Neuronal stem cell (in vitro differentiated cells): ENCODE measurements around the gene AACS.

ENCODE experiments used
- DNase-seq: peaks from one replicate; pipeline ENCODE4 v3.0.0-alpha.2; 2013; ENCODE audit warnings: low spot score
- H2AFZ ChIP-seq: one replicate; pipeline ENCODE4 v1.6.1; 2013; ENCODE audit warnings: mild to moderate bottlenecking, low read length, inconsistent platforms
- H2AK5ac ChIP-seq: 2 replicates; pipeline ENCODE4 v1.6.1; 2013; ENCODE audit warnings: low read depth, mild to moderate bottlenecking, inconsistent platforms, low read length, moderate library complexity, mixed read lengths
- H2BK120ac ChIP-seq: 2 replicates; pipeline ENCODE4 v1.6.1; 2013; ENCODE audit warnings: low read depth, mild to moderate bottlenecking, inconsistent platforms, low read length, moderate library complexity, mixed read lengths
- H2BK12ac ChIP-seq: one replicate; pipeline ENCODE4 v1.6.1; 2013; ENCODE audit warnings: low read length, inconsistent platforms
- H2BK15ac ChIP-seq: 2 replicates; pipeline ENCODE4 v1.6.1; 2013; ENCODE audit warnings: mild to moderate bottlenecking, low read length, inconsistent platforms, mixed read lengths
- H2BK5ac ChIP-seq: one replicate; pipeline ENCODE4 v1.6.1; 2013; ENCODE audit warnings: inconsistent platforms, mild to moderate bottlenecking, low read length, moderate library complexity
- H3K14ac ChIP-seq: one replicate; pipeline ENCODE4 v1.6.1; 2013; ENCODE audit warnings: low read length, inconsistent platforms
- H3K18ac ChIP-seq: 2 replicates; pipeline ENCODE4 v1.6.1; 2013; ENCODE audit warnings: low read length, inconsistent platforms
- H3K23ac ChIP-seq: 2 replicates; pipeline ENCODE4 v1.6.1; 2013; ENCODE audit warnings: low read depth, mild to moderate bottlenecking, mixed read lengths, low read length, inconsistent platforms; ENCODE audit not compliant: poor library complexity
- H3K27ac ChIP-seq: replicated peaks from 3 replicates; pipeline ENCODE4 v1.5.1; 2013; ENCODE audit warnings: low read length, inconsistent platforms
- H3K27me3 ChIP-seq, 3 experiments: 2 replicates each; pipeline ENCODE4 v1.6.1; 2013; ENCODE audit warnings: low read length in 3 of 3, mild to moderate bottlenecking in 2 of 3, inconsistent platforms in 1 of 3, low read depth in 1 of 3, mixed read lengths in 1 of 3, moderate library complexity in 1 of 3; ENCODE audit not compliant: control insufficient read depth in 3 of 3, insufficient read depth in 3 of 3
- H3K36me3 ChIP-seq, 2 donors: replicated peaks in 1 of 2; 2 replicates each; pipeline ENCODE4 v1.6.1; 2013; ENCODE audit warnings: low read length in 2 of 2; ENCODE audit not compliant: control insufficient read depth in 2 of 2, insufficient read depth in 2 of 2
- H3K4ac ChIP-seq: 2 replicates; pipeline ENCODE4 v1.6.1; 2013; ENCODE audit warnings: inconsistent platforms, mild to moderate bottlenecking, low read length, moderate library complexity
- H3K4me1 ChIP-seq, 2 donors: 1 replicate in 1 of 2; 2 replicates in 1 of 2; pipeline ENCODE4 v1.6.1; 2013; ENCODE audit warnings: low read length in 2 of 2, low read depth in 1 of 2; ENCODE audit not compliant: control insufficient read depth in 2 of 2, insufficient read depth in 1 of 2
- H3K4me2 ChIP-seq: one replicate; pipeline ENCODE4 v1.6.1; 2013; ENCODE audit warnings: mild to moderate bottlenecking, low read length, inconsistent platforms; ENCODE audit not compliant: insufficient read depth, poor library complexity, severe bottlenecking
- H3K4me3 ChIP-seq, 2 donors: 2 replicates each; pipeline ENCODE4 v1.5.1; 2013; ENCODE audit warnings: low read length in 2 of 2, mild to moderate bottlenecking in 2 of 2, inconsistent platforms in 1 of 2, moderate library complexity in 1 of 2
- H3K79me1 ChIP-seq: one replicate; pipeline ENCODE4 v1.6.1; 2013; ENCODE audit warnings: low read depth, mild to moderate bottlenecking, inconsistent platforms, low read length, moderate library complexity
- H3K9ac ChIP-seq: one replicate; pipeline ENCODE4 v1.6.1; 2013; ENCODE audit warnings: mild to moderate bottlenecking, low read depth, low read length, inconsistent platforms; ENCODE audit not compliant: poor library complexity
- H3K9me3 ChIP-seq, 2 donors: replicated peaks in 1 of 2; 2 replicates each; pipeline versions ENCODE3 to v1.6.1; 2013; ENCODE audit warnings: low read length in 2 of 2, mild to moderate bottlenecking in 2 of 2, inconsistent platforms in 1 of 2, low read depth in 1 of 2, mixed read lengths in 1 of 2, moderate library complexity in 1 of 2; ENCODE audit not compliant: control insufficient read depth in 2 of 2, insufficient read depth in 1 of 2
- H4K8ac ChIP-seq: one replicate; pipeline ENCODE4 v1.6.1; 2013; ENCODE audit warnings: low read depth, mild to moderate bottlenecking, inconsistent platforms, low read length, moderate library complexity
- H4K91ac ChIP-seq: one replicate; pipeline ENCODE4 v1.6.1; 2013; ENCODE audit warnings: low read length, low read depth, mild to moderate bottlenecking, inconsistent platforms; ENCODE audit not compliant: poor library complexity
- WGBS, 2 donors: extraction: QIAGEN DNeasy Blood & Tissue Kit; methylation state at CpG; one replicate each; pipeline ENCODE4 v1.1.7; 2013; ENCODE audit warnings: missing lambda C conversion rate in 2 of 2, mixed read lengths in 1 of 2; ENCODE audit not compliant: insufficient read length in 2 of 2, insufficient replicate concordance in 1 of 2; ENCODE audit errors: extremely low coverage in 2 of 2; 5-methylcytosine and 5-hydroxymethylcytosine counted together

The AACS gene

GRCh38 chr12:125055591-125055990 is 9.6 kb upstream of the AACS start:
- no peak overlapping the region for H4K91ac ChIP-seq
- peaks cover 3% of the 10 kb centered on the region for H3K79me1 ChIP-seq
- H3K23ac ChIP-seq: no peak overlapping the region
- no peak overlapping the region for H3K4me3 ChIP-seq
- H2AK5ac ChIP-seq: no peak overlapping the region
- no peak overlapping the region for H3K18ac ChIP-seq
- H4K8ac ChIP-seq: no peak overlapping the region
- H3K4me2 ChIP-seq: no peak overlapping the region
- H2AFZ ChIP-seq: no peak overlapping the region
- H2BK15ac ChIP-seq: no peak overlapping the region
- H3K27ac ChIP-seq: no peak overlapping the region
- H2BK5ac ChIP-seq: no peak overlapping the region
- H2BK12ac ChIP-seq: no peak overlapping the region
- H3K9ac ChIP-seq: no peak overlapping the region
- no peak overlapping the region for H3K4ac ChIP-seq
- no peak overlapping the region for H3K14ac ChIP-seq
- no CpG with 5 or more reads among the region's 9 CpGs for WGBS, 2 donors
- H2BK120ac ChIP-seq: no peak overlapping the region
- H3K9me3 ChIP-seq: peaks cover 0 to 2% of the 10 kb centered on the region in 2 donors
- DNase-seq: no peak
- H3K36me3 ChIP-seq: no peaks in the 10 kb centered on the region
- H3K4me1 ChIP-seq: no peaks in the 10 kb centered on the region
- no peaks in the 10 kb centered on the region for H3K27me3 ChIP-seq

DNA sequence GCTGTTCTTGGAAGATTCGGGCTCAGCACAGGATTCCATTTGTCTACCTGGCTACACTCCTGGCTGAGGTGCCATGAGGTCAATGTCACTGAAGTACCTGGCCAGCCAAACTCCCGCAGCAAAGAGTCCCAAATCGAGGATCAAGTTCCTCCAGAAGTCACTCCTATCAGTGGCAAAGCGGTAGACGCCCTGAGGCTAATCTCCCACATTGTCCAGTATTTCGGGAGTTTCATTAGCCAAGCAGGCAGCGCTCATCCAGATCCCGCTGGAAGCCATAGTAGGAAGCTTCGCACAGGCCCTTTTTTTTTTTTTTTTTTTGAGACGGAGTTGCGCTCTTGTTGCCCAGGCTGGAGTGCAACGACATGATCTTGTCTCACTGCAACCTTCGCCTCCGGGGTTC is 8.9 kb upstream of the AACS start:
- H3K4ac ChIP-seq: no peak overlapping the region
- H4K91ac ChIP-seq: no peak overlapping the region
- H3K36me3 ChIP-seq: no peaks in the 10 kb centered on the region
- H3K27ac ChIP-seq: no peak overlapping the region
- H3K79me1 ChIP-seq: peaks cover 3% of the 10 kb centered on the region
- no peak overlapping the region for H3K18ac ChIP-seq
- peaks cover 0 to 3% (median 0%) of the 10 kb centered on the region in 3 experiments for H3K27me3 ChIP-seq
- no peak overlapping the region for H2BK15ac ChIP-seq
- H3K14ac ChIP-seq: no peak overlapping the region
- no peak overlapping the region for H2BK5ac ChIP-seq
- no peak overlapping the region for H3K23ac ChIP-seq
- no peak overlapping the region for H2AK5ac ChIP-seq
- H4K8ac ChIP-seq: no peak overlapping the region
- H2BK120ac ChIP-seq: no peak overlapping the region
- no CpG with 5 or more reads among the region's 14 CpGs for WGBS, 2 donors
- H3K4me1 ChIP-seq: no peaks in the 10 kb centered on the region
- no peak overlapping the region for H3K4me2 ChIP-seq
- no peak overlapping the region for H3K4me3 ChIP-seq
- no peak for DNase-seq
- no peak overlapping the region for H2BK12ac ChIP-seq
- peak overlapping the region; percentile 46 for H2AFZ ChIP-seq
- no peak overlapping the region for H3K9ac ChIP-seq
- H3K9me3 ChIP-seq: peaks cover 2 to 5% of the 10 kb centered on the region in 2 donors

GRCh38 chr12:125057708-125058107 is 7.5 kb upstream of the AACS start:
- peaks cover 0 to 4% (median 0%) of the 10 kb centered on the region in 3 experiments for H3K27me3 ChIP-seq
- H2BK12ac ChIP-seq: no peak overlapping the region
- WGBS, 2 donors: no CpG with 5 or more reads among the region's 5 CpGs
- no peaks in the 10 kb centered on the region for H3K4me1 ChIP-seq
- no peak overlapping the region for H3K4me3 ChIP-seq
- no peak overlapping the region for H2BK15ac ChIP-seq
- no peak overlapping the region for H2AFZ ChIP-seq
- no peak for DNase-seq
- H3K18ac ChIP-seq: no peak overlapping the region
- H4K8ac ChIP-seq: no peak overlapping the region
- no peak overlapping the region for H4K91ac ChIP-seq
- no peak overlapping the region for H3K14ac ChIP-seq
- no peak overlapping the region for H3K9ac ChIP-seq
- peaks cover 2 to 5% of the 10 kb centered on the region in 2 donors for H3K9me3 ChIP-seq
- H2AK5ac ChIP-seq: no peak overlapping the region
- H3K79me1 ChIP-seq: peaks cover 3% of the 10 kb centered on the region
- no peak overlapping the region for H3K23ac ChIP-seq
- no peak overlapping the region for H2BK5ac ChIP-seq
- no peak overlapping the region for H3K4me2 ChIP-seq
- H3K36me3 ChIP-seq: no peaks in the 10 kb centered on the region
- no peak overlapping the region for H3K27ac ChIP-seq
- H3K4ac ChIP-seq: no peak overlapping the region
- H2BK120ac ChIP-seq: no peak overlapping the region

DNA sequence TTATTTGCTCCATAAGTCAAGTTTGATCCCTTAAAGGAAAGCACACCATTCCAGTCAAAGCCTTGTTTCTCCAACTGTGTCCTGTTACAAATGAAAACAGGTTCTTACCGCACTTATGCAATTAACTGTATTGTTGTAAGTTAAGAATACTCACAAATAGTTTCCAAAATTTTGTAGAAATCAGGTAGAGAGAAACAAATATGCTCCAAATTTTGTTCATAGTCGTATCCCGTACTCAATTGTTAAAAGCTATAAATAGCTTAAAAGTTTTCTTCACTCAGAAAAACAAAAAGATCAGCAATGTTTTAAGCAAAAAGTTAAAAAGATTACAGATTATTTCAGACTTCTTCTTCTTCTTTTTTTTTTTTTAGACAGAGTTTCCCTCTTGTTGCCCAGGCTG is 4.0 kb upstream of the AACS start:
- Histone ChIP-seq H3K27ac (no peak overlapping the region), H3K27me3 (peaks cover 0 to 17% (median 0%) of the 10 kb centered on the region in 3 experiments), H3K4ac (no peak overlapping the region), H4K8ac (no peak overlapping the region), H2AFZ (no peak overlapping the region), H2BK5ac (no peak overlapping the region), H2BK120ac (no peak overlapping the region), H3K4me2 (no peak overlapping the region), H3K18ac (no peak overlapping the region), H3K9ac (no peak overlapping the region), H2BK15ac (no peak overlapping the region), H3K23ac (no peak overlapping the region), H2AK5ac (no peak overlapping the region), H3K79me1 (peaks cover 5% of the 10 kb centered on the region), H4K91ac (no peak overlapping the region), H3K4me1 (peaks cover 6 to 12% of the 10 kb centered on the region in 2 donors), H3K14ac (no peak overlapping the region), H2BK12ac (no peak overlapping the region), H3K9me3 (peaks cover 0 to 5% of the 10 kb centered on the region in 2 donors), H3K36me3 (no peaks in the 10 kb centered on the region), H3K4me3 (no peak overlapping the region)
- DNase-seq: no peak
- no CpG with 5 or more reads among the region's 3 CpGs for WGBS, 2 donors
